DOHH2 (cell line): ENCODE measurements around the gene PRR20C.
"Not testable (repeated sequence)": the region's sequence is repeated elsewhere in the genome, so short reads cannot be mapped to it uniquely, and the experiment has no call there.

Experiments
- EZH2phosphoT487 ChIP-seq: fragments of 200-600 bp; sonication (generic); IDR thresholded peaks from 2 replicates; pipeline ENCODE4 v1.6.1; 2017; ENCODE audit warnings: borderline replicate concordance, mild to moderate bottlenecking, antibody characterized with exemption, low read length, moderate library complexity, mixed read lengths
- TF ChIP-seq, protein P1 (sequence below): fragments of 200-600 bp; sonication (generic); IDR thresholded peaks from one replicate; pipeline ENCODE4 v1.5.1; 2014; ENCODE audit warnings: antibody characterized with exemption, mild to moderate bottlenecking, low read depth, low read length; ENCODE audit not compliant: poor library complexity, severe bottlenecking

DNA sequence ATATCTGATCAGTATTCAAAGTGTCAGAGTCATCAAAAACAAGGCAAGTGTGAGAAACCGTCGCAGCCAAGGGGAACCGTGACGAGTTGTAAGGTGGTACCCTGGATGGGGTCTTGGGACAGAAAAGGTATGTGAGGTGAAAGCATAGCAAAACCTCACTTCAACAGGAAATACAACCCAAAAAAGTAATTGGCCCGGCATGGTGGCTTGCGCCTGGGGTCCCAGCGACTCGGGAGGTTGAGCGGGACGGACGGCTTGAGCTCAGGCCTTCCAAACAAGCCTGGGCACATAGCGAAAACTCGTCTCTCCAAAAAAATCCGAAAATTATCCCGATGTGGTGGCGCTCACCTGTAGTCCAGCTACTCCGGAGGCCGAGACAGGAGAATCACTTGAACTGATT lies 14.1 kb upstream of the PRR20C start:
- TF ChIP-seq, protein P1, sequence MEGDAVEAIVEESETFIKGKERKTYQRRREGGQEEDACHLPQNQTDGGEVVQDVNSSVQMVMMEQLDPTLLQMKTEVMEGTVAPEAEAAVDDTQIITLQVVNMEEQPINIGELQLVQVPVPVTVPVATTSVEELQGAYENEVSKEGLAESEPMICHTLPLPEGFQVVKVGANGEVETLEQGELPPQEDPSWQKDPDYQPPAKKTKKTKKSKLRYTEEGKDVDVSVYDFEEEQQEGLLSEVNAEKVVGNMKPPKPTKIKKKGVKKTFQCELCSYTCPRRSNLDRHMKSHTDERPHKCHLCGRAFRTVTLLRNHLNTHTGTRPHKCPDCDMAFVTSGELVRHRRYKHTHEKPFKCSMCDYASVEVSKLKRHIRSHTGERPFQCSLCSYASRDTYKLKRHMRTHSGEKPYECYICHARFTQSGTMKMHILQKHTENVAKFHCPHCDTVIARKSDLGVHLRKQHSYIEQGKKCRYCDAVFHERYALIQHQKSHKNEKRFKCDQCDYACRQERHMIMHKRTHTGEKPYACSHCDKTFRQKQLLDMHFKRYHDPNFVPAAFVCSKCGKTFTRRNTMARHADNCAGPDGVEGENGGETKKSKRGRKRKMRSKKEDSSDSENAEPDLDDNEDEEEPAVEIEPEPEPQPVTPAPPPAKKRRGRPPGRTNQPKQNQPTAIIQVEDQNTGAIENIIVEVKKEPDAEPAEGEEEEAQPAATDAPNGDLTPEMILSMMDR, result not testable (repeated sequence)
- not testable (repeated sequence) for TF ChIP-seq EZH2phosphoT487
